ENCODE results near the gene ITGA3. TPM values are rescaled to one million over a fixed set of nuclear protein-coding genes. Genes with fewer than 3 reads are reported as not detected.
A peak's percentile ranks its signal among the peaks of the same experiment; 100 is the strongest.

The ITGA3 gene
- total RNA-seq, 1 experiment from 2014 or later, result 22.5 TPM

DNA sequence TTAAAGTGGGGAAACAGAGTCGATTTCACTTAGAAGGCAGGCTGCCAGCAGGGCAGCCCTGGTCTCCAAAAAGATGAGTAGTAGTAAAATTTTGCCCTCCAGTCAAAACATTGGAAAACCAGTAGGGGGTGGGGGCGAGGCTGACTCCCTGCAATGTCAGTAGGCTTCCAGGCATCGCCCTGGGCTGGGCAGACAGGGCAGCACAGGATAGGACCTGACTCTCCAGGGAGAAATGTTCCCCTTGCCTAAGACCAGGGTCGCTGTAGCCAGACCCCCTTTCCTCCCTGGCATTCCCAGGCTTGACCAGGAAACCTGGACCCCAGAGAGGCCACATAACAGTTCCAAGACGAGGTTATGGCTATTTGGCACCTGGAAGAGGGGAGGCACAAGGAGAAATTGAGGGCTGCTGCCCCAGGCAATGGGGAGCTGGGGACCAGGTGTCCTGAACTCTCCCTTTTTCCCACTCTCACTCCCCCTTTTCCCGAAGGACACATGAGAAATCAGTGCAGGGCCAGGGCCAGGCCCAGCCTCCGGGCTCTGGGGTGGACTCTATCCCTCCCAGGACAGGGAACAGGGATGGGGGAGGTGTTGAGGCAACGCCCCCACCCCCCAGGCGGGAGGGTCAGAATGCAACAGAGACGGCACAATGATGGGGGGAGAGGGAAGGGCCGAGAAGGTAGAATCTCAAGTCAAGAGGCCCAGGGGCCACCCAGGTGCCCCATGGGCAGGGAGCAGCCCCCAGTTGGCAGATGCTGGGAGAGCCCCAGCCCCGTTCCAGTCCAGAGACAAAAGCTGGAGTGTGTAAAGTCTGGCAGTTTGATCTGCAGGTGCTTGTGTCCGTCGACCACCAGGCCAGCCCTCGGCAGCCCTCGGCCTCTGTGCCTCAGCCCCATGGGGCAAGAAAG is 78.5 kb downstream of the ITGA3 start:
- peak overlapping the region in 1 of 2 experiments; percentile 58; a peak in 2 of 5 replicates for H3K4me3 Mint-ChIP-seq
- Histone ChIP-seq H2BK12ac (ENCODE audit: insufficient read length, low read depth, low read length) (no peak overlapping the region), H3K23me2 (ENCODE audit: insufficient read length, low read depth, low read length, poor library complexity, severe bottlenecking) (peaks cover 4% of the 10 kb centered on the region), H2AFZ (ENCODE audit: low read length) (no peak overlapping the region), H3K4me2 (ENCODE audit: insufficient read depth, insufficient read length, low read length) (no peak overlapping the region), H2AK5ac (ENCODE audit: insufficient read length, low read length) (no peak overlapping the region), H4K8ac (replicated peaks; ENCODE audit: insufficient read length, low read depth, low read length) (no peak overlapping the region), H3K56ac (ENCODE audit: insufficient read length, low read depth, low read length) (no peak overlapping the region), H3K79me2 (ENCODE audit: insufficient read depth, low read length) (no peaks in the 10 kb centered on the region), H3K9ac (ENCODE audit: extremely low read depth, insufficient read length, low read length) (no peak overlapping the region), H2BK15ac (ENCODE audit: low read depth, low read length) (no peak overlapping the region), H3K14ac (ENCODE audit: insufficient read depth, low read length) (no peak overlapping the region), H3T11ph (ENCODE audit: low read length) (no peak overlapping the region), H3K4ac (ENCODE audit: low read depth, low read length) (no peak overlapping the region), H2BK20ac (ENCODE audit: low read depth, low read length, poor library complexity, severe bottlenecking) (no peak overlapping the region), H3K79me1 (ENCODE audit: insufficient read depth, low read depth, low read length, poor library complexity, severe bottlenecking) (no peaks in the 10 kb centered on the region), H3K9me3 (ENCODE audit: control insufficient read depth, low read depth, low read length) (no peaks in the 10 kb centered on the region), H3K18ac (ENCODE audit: insufficient read length, low read depth, low read length) (no peak overlapping the region), H4K5ac (ENCODE audit: insufficient read length, low read depth, low read length) (no peak overlapping the region), H4K91ac (ENCODE audit: insufficient read length, low read depth, low read length) (no peak overlapping the region), H2BK5ac (ENCODE audit: insufficient read length, low read length) (no peak overlapping the region), H3K27ac (ENCODE audit: insufficient read length, low read depth, low read length) (no peak overlapping the region), H3K27me3 (ENCODE audit: insufficient read depth, low read length) (no peaks in the 10 kb centered on the region; the same call in 1 of the 2 replicates), H3K4me1 (ENCODE audit: insufficient read depth, low read length) (peaks cover 5% of the 10 kb centered on the region; the same call in 1 of the 2 replicates), H4K20me1 (ENCODE audit: control insufficient read depth, insufficient read depth, insufficient read length) (peaks cover 2% of the 10 kb centered on the region), H2BK120ac (ENCODE audit: low read depth, low read length, poor library complexity, severe bottlenecking) (no peak overlapping the region), H3K23ac (ENCODE audit: insufficient read length, low read depth, low read length) (no peak overlapping the region)
- H3K36me3 Mint-ChIP-seq (ENCODE audit: insufficient read depth in 1 of 3, low read depth in 3 of 3), result peaks cover 12 to 36% (median 32%) of the 10 kb centered on the region in 3 experiments; a peak in 6 of 7 replicates
- H3K4me1 Mint-ChIP-seq, result peaks cover 19 to 40% of the 10 kb centered on the region in 2 experiments
- TF ChIP-seq, protein P1, sequence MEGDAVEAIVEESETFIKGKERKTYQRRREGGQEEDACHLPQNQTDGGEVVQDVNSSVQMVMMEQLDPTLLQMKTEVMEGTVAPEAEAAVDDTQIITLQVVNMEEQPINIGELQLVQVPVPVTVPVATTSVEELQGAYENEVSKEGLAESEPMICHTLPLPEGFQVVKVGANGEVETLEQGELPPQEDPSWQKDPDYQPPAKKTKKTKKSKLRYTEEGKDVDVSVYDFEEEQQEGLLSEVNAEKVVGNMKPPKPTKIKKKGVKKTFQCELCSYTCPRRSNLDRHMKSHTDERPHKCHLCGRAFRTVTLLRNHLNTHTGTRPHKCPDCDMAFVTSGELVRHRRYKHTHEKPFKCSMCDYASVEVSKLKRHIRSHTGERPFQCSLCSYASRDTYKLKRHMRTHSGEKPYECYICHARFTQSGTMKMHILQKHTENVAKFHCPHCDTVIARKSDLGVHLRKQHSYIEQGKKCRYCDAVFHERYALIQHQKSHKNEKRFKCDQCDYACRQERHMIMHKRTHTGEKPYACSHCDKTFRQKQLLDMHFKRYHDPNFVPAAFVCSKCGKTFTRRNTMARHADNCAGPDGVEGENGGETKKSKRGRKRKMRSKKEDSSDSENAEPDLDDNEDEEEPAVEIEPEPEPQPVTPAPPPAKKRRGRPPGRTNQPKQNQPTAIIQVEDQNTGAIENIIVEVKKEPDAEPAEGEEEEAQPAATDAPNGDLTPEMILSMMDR (conservative IDR thresholded peaks at IDR 0.05), result no peak
- H3K27me3 Mint-ChIP-seq (ENCODE audit: low read depth), result peaks cover 26% of the 10 kb centered on the region
- H3K9me3 Mint-ChIP-seq, result no peaks in the 10 kb centered on the region; a peak in 1 of 5 replicates
- DNase-seq, result no peak
- WGBS (ENCODE audit: extremely low coverage, insufficient read length, low lambda C conversion rate), result no CpG with 5 or more reads among the region's 16 CpGs
- no peak overlapping the region for H3K27ac Mint-ChIP-seq
